B cell (primary cell): ENCODE data around the gene ELAPOR1. TPM values are rescaled to one million over a fixed set of nuclear protein-coding genes. Genes with fewer than 3 reads are reported as not detected.

ENCODE experiments used
- ATAC-seq: fragments of 200-7000 bp; cut with Tn5 transposase; one replicate; pipeline ENCODE4 v1.10.0; 2021; ENCODE audit warnings: low read depth, mild to moderate bottlenecking, moderate number of reproducible peaks, moderate library complexity
- CTCF ChIA-PET: fragments of 350-600 bp; sonication (Branson Sonifier 250); formaldehyde crosslinking; loops from one replicate; lab custom pipeline; 2021; ENCODE audit warnings: antibody characterized with exemption, inconsistent platforms; lab: Charles Lee
- POLR2A ChIA-PET: fragments of 350-600 bp; sonication (Branson Sonifier 250); formaldehyde crosslinking; loops from one replicate; lab custom pipeline; 2021; ENCODE audit warnings: antibody characterized with exemption; lab: Charles Lee
- DNase-seq: peaks from one replicate; pipeline ENCODE4 v3.0.0; 2013
- H2AFZ ChIP-seq: 2 replicates; pipeline ENCODE4 v1.6.1; 2012; ENCODE audit warnings: mild to moderate bottlenecking, low read depth, low read length; ENCODE audit not compliant: insufficient read depth, poor library complexity, severe bottlenecking
- H3K27ac ChIP-seq, 2 donors: 1 replicate in 1 of 2; 2 replicates in 1 of 2; pipeline ENCODE4 v1.5.1; 2012 to 2013; ENCODE audit warnings: low read length in 2 of 2, mild to moderate bottlenecking in 2 of 2, moderate library complexity in 1 of 2
- H3K27me3 ChIP-seq, 4 experiments: fragments of 200-600 bp in 1 of 4; sonication (generic) in 1 of 4; replicated peaks in 1 of 4; 1 replicate in 2 of 4; 2 replicates in 2 of 4; pipeline versions ENCODE4 v1.6.1 to v1.7.0; 2013 to 2016; ENCODE audit warnings: low read length in 3 of 4, mild to moderate bottlenecking in 2 of 4, mixed read lengths in 1 of 4, moderate library complexity in 1 of 4; ENCODE audit not compliant: insufficient read depth in 4 of 4, control insufficient read depth in 3 of 4; ENCODE audit errors: control extremely low read depth in 1 of 4
- H3K36me3 ChIP-seq, 2 experiments: replicated peaks in 1 of 2; 1 replicate in 1 of 2; 2 replicates in 1 of 2; pipeline versions ENCODE4 v1.6.1 to v1.7.1; 2013; ENCODE audit warnings: low read length in 1 of 2; ENCODE audit not compliant: insufficient read depth in 2 of 2, control insufficient read depth in 1 of 2; ENCODE audit errors: control extremely low read depth in 1 of 2, extremely low read depth in 1 of 2
- H3K4me1 ChIP-seq, 2 donors: fragments of 200-600 bp in 1 of 2; sonication (generic) in 1 of 2; 1 replicate in 1 of 2; 2 replicates in 1 of 2; pipeline versions ENCODE4 v1.5.1 to v1.6.1; 2013 to 2017; ENCODE audit warnings: low read length in 2 of 2; ENCODE audit not compliant: control insufficient read depth in 2 of 2, insufficient read depth in 2 of 2
- H3K4me2 ChIP-seq: replicated peaks from 2 replicates; pipeline ENCODE3; 2012; ENCODE audit warnings: mild to moderate bottlenecking, low read depth, low read length; ENCODE audit not compliant: poor library complexity, severe bottlenecking
- H3K4me3 ChIP-seq, 5 experiments: fragments of 200-600 bp in 1 of 5; sonication (generic) in 1 of 5; 1 replicate in 3 of 5; 2 replicates in 2 of 5; pipeline versions ENCODE4 v1.5.1 to v1.7.0; 2011 to 2016; ENCODE audit warnings: low read length in 4 of 5, mild to moderate bottlenecking in 4 of 5, low read depth in 2 of 5, control low read depth in 1 of 5, moderate library complexity in 1 of 5; ENCODE audit not compliant: insufficient read depth in 1 of 5; ENCODE audit errors: control extremely low read depth in 1 of 5, extremely low read depth in 1 of 5
- H3K79me2 ChIP-seq: fragments of 200-600 bp; sonication (generic); one replicate; pipeline ENCODE4 v1.6.0; 2016; ENCODE audit warnings: low read length; ENCODE audit not compliant: control insufficient read depth, insufficient read depth
- H3K9ac ChIP-seq: fragments of 200-600 bp; sonication (generic); 2 replicates; pipeline ENCODE4 v1.6.1; 2017; ENCODE audit warnings: mild to moderate bottlenecking, low read length, moderate library complexity
- H3K9me3 ChIP-seq, 3 donors: one replicate each; pipeline versions ENCODE4 v1.6.1 to v1.7.1; 2013; ENCODE audit warnings: low read length in 2 of 3; ENCODE audit not compliant: control insufficient read depth in 2 of 3, insufficient read depth in 1 of 3; ENCODE audit errors: control extremely low read depth in 1 of 3
- H4K20me1 ChIP-seq: 2 replicates; pipeline ENCODE4 v1.6.0; 2012; ENCODE audit warnings: mild to moderate bottlenecking, low read length; ENCODE audit not compliant: insufficient read depth, control insufficient read depth, poor library complexity, severe bottlenecking
- H3K27ac Mint-ChIP-seq: one replicate; pipeline ENCODE4 v1.8.0; 2021; ENCODE audit warnings: mixed read lengths
- H3K27me3 Mint-ChIP-seq: one replicate; pipeline ENCODE4 v1.8.0; 2021; ENCODE audit warnings: mixed read lengths
- H3K4me1 Mint-ChIP-seq: one replicate; pipeline ENCODE4 v1.8.0; 2021; ENCODE audit warnings: mixed read lengths
- H3K4me3 Mint-ChIP-seq: one replicate; pipeline ENCODE4 v1.8.0; 2021; ENCODE audit warnings: mixed read lengths
- H3K9me3 Mint-ChIP-seq: one replicate; pipeline ENCODE4 v1.8.0; 2022; ENCODE audit warnings: mixed read lengths; ENCODE audit not compliant: insufficient read depth
- EZH2 ChIP-seq: IDR thresholded peaks from 2 replicates; pipeline ENCODE4 v1.6.1; 2012; ENCODE audit warnings: borderline replicate concordance, low read depth, mild to moderate bottlenecking, moderate library complexity, low read length; ENCODE audit not compliant: insufficient read depth, poor library complexity, severe bottlenecking
- WGBS: methylation state at CpG from one replicate; pipeline ENCODE4 v1.1.5; 2013; ENCODE audit warnings: missing lambda C conversion rate; ENCODE audit not compliant: insufficient coverage; 5-methylcytosine and 5-hydroxymethylcytosine counted together
- intact Hi-C: fragments of 100-400 bp; cut with micrococcal nuclease; formaldehyde crosslinking; loops from one replicate; pipeline ENCODE4 v1.10.0; 2022
- polyA plus RNA-seq: library from polyadenylated mRNA; depleted of rRNA; stranded (reverse); fragments of >200 nt; gene quantifications from 2 replicates; pipeline ENCODE4 v1.2.3, GENCODE V29; 2012
- total RNA-seq, 2 donors: library from RNA; stranded (reverse); fragments of 120-200 nt in 1 of 2; gene quantifications; 1 replicate in 1 of 2; 2 replicates in 1 of 2; pipeline versions ENCODE4 v1.2.3 to v1.2.4, GENCODE V29; 2013 to 2022
- TF ChIP-seq, protein P1 (sequence below): fragments of 200-600 bp; IDR thresholded peaks from one replicate; pipeline ENCODE4 v1.8.0; 2022; ENCODE audit warnings: antibody characterized with exemption, mild to moderate bottlenecking

ELAPOR1 gene
- total and polyA plus RNA-seq, 2 donors (not counting 1 experiment from before 2014, with no cell fraction given): 2.2 to 2.3 TPM

DNA sequence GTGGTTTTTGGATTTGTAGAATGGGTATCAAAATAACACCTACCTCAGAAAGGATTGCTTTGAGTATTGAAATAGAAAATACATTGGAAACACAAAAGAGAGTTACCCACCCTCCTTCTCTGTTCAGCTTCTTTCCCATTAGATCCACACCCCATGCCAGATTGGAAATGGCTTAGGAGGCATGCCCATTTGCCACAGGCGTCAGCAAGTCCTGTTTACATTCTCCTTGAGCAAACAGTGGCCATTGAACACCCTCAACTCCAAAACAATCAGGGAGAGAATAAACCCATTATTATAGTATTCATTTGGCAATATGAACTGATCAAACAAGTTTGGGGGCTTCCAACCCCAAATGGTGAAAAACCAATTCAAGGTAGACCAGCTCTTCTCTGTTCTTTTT, 2.4 kb downstream of the ELAPOR1 start:
- intact Hi-C loops: no loop called here
- peaks cover 31% of the 10 kb centered on the region for H3K4me1 Mint-ChIP-seq
- Histone ChIP-seq H3K9ac (no peak overlapping the region), H4K20me1 (no peaks in the 10 kb centered on the region), H3K27me3 (peaks cover 0 to 23% (median 20%) of the 10 kb centered on the region in 4 experiments), H3K36me3 (no peaks in the 10 kb centered on the region), H3K4me2 (no peak overlapping the region), H3K4me1 (peaks cover 25 to 26% of the 10 kb centered on the region in 2 donors), H2AFZ (no peak overlapping the region), H3K27ac (no peak overlapping the region), H3K4me3 (no peak overlapping the region), H3K79me2 (no peaks in the 10 kb centered on the region), H3K9me3 (peaks cover 0 to 6% (median 0%) of the 10 kb centered on the region in 3 donors)
- ATAC-seq (no peak), DNase-seq (no peak)
- ChIA-PET POLR2A (interaction anchor here (0.6 kb wide), 1 partner anchor 42 kb away, joined by 5 read pairs; no protein-coding TSS in a partner anchor), CTCF (interaction anchor here (1.0 kb wide), 1 partner anchor 16 kb away, joined by 3 read pairs; no protein-coding TSS in a partner anchor)
- peaks cover 37% of the 10 kb centered on the region for H3K27me3 Mint-ChIP-seq
- H3K4me3 Mint-ChIP-seq: no peak overlapping the region
- H3K27ac Mint-ChIP-seq: no peak overlapping the region
- TF ChIP-seq EZH2: no peak
- TF ChIP-seq, protein P1, sequence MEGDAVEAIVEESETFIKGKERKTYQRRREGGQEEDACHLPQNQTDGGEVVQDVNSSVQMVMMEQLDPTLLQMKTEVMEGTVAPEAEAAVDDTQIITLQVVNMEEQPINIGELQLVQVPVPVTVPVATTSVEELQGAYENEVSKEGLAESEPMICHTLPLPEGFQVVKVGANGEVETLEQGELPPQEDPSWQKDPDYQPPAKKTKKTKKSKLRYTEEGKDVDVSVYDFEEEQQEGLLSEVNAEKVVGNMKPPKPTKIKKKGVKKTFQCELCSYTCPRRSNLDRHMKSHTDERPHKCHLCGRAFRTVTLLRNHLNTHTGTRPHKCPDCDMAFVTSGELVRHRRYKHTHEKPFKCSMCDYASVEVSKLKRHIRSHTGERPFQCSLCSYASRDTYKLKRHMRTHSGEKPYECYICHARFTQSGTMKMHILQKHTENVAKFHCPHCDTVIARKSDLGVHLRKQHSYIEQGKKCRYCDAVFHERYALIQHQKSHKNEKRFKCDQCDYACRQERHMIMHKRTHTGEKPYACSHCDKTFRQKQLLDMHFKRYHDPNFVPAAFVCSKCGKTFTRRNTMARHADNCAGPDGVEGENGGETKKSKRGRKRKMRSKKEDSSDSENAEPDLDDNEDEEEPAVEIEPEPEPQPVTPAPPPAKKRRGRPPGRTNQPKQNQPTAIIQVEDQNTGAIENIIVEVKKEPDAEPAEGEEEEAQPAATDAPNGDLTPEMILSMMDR: no peak
- H3K9me3 Mint-ChIP-seq: no peaks in the 10 kb centered on the region
- WGBS: no CpG with 5 or more reads among the region's 1 CpG

DNA sequence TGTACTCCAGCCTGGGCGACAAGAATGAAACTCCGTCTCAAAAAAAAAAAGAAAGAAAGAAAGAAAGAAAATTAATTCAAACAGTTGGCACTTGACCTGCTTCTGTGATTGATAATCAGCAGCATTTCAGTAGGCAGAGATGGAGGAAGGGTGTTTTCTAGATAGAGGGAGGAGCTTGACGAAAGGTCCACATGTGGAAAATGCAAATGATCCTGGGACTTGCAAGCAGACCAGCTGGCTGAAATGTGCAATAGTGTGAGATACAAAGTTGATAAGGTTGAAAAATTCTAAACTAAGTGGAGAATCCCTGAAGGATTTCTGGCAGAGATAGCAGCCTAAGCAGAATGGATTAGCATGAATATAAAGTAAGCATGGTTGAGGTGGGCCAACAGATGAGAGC, 4.2 kb downstream of the ELAPOR1 start:
- Histone ChIP-seq H3K9ac (no peak overlapping the region), H4K20me1 (no peaks in the 10 kb centered on the region), H3K4me2 (no peak overlapping the region), H3K27me3 (peaks cover 0 to 23% (median 22%) of the 10 kb centered on the region in 4 experiments), H3K27ac (no peak overlapping the region), H3K36me3 (no peaks in the 10 kb centered on the region), H3K4me3 (no peak overlapping the region), H3K9me3 (peaks cover 0 to 4% (median 0%) of the 10 kb centered on the region in 3 donors), H3K79me2 (no peaks in the 10 kb centered on the region), H2AFZ (no peak overlapping the region), H3K4me1 (peaks cover 15 to 16% of the 10 kb centered on the region in 2 donors)
- no peak for TF ChIP-seq EZH2
- TF ChIP-seq, protein P1: no peak
- Mint-ChIP-seq H3K4me1 (peaks cover 20% of the 10 kb centered on the region), H3K27ac (no peak overlapping the region), H3K9me3 (no peaks in the 10 kb centered on the region), H3K27me3 (peaks cover 37% of the 10 kb centered on the region), H3K4me3 (no peak overlapping the region)
- intact Hi-C loops: no loop called here
- DNase-seq (no peak), ATAC-seq (no peak)
- ChIA-PET POLR2A (no interaction called here), CTCF (no interaction called here)
- 89% methylated on average over 3 of the region's 3 CpGs for WGBS
